Activated CD4-positive, CD25-positive, alpha-beta regulatory T cell treated with anti-CD3 and anti-CD28 coated beads, Interleukin-2, amount 50 U/mL, for 16 hours (primary cell): Measurements from ENCODE around the gene NFE2L3.
"Not testable (repeated sequence)": the region's sequence is repeated elsewhere in the genome, so short reads cannot be mapped to it uniquely, and the experiment has no call there.

ENCODE experiments used
- DNase-seq: peaks from one replicate; pipeline ENCODE4 v3.0.0-alpha.2; 2020; ENCODE audit warnings: low read depth, low spot score

Gene NFE2L3

DNA sequence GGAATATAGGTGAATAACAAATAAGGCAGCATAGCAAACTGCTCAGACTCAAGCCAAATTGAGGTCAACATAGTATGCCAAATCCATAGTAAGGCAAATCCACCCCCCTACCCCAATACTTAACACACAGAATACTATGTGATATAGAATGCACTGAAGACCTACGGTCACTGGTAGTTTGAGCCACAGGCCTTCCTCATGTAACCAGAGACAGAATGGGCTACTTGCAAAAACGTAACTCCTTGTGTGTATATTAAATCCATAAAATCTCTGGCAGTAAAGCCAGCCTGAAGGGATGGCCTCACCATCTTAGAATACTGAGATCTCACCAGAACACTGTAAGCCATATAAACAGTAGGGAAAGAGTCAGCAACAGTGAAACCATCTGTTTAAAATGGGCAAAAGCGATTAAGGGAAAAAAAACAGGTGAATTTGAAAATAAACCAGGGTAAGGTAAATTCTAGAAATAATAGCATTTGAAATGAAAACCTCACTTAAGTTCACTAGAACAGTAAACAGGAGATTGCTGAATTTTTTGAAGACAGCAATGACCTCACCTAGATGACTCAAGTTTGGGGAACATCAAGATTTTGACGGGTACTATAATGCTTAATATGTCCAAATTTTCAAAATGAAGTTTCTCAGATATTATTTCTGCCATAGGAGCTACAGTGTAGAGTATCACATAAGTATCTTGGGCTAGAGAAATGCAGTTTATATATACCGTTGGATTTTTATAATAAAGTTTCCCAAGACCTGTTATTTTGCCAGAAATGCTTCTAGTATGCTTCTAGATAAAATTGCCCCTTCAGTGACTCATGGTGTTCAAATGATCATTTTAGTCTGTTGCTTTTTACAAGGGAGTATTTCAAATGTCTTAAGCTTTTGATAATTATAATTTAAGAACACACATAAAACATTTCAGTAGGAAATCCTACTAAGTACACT, 34.6 kb downstream of the NFE2L3 start:
- DNase-seq = no peak

DNA sequence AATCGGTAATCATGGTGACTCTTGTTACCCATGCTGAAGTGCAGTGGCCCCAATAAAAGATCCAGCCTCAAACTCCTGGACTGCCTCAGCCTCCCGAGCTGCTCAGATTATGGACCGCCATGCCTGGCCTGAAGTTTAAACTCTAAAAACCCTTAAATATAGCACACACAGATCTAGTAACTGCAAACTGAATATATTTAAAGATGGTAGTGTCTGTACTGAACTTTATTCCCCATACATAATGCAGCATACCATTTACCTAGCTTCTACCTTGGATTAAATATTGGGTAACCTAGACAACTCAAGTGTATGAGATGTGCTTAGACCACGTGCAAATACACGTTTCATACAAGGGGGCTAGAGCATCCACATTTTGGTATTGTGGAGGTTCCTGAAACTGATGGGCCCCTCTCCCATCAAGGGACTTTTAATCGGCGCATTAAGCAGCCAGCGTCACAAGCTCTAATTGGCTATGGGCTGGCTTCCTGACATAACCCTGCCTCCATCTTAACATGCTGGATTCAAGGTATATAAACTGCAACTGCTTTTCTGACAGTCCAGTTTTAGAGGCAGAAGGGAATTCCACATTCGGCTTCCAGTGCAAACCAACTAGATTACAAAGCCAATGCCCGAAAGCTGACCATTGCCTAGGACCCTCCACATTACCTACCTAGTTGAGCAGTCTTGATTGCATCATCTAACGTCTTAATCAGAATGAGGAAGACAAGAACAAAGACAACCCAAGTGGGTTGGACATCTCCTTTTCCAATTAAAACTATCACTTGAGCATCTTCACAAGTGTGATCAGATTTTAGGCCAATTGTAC, 35.6 kb downstream of the NFE2L3 start:
- DNase-seq = no peak

DNA sequence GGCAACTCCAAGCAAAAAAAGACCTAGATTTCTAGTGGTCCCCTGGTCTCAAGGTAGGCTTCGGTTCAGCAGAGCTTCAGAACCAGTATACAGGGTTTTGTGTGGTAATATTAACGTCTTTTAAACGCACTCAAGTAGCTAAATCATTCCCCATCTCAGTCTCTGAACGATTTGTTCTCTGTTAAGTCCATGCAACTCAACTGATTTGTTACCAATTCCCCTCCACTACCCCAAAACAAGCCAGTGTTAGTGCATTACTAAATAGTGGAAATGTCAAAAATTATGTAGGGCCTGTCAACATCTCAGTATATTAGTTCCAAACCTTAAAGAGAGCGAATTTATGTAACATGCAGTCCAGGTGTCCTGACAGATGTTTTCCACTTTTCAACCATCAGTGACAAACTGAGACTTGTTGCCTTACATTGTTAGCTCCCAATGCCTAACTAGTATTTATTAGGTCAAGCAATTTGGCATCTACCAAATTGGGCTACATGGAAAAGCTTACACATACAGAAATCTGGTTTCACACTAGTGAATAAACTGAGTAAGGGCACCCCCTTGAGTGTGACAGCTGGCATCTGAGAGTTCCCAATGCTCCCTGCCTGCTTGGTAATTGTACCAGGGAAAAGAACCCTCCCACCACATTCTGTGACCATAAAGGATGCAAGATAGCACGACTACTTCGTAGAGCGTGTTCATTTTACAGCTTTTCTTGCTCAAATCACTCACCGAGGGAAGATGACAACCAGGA, 36.4 kb downstream of the NFE2L3 start:
- no peak for DNase-seq

DNA sequence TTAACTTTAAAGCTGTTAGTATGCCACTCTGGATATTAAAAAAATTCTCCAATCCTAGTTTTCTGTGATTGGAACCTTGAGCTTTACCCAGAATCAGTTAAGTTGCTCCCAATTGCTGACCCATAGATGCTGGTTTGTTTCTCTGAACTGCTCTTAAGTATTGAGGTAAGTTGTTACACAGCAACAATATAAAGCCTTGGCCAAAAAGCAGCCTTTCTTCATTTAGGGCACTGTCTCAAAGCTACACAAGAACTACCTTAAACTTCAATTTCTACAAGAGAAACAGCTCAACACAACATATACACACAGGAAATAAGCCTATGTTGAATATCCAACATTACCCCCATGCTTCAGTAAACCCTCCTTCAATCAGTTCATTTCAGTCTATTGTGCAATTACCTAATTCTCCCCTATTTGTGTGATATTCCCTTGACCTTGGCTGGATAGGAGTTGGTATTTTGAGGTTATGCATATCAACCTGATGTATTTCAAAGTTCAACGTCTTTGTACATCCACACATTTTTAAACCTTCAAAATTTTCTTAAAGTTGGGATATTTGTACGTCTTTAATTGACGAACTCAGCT, 37.1 kb downstream of the NFE2L3 start:
- no peak for DNase-seq

DNA sequence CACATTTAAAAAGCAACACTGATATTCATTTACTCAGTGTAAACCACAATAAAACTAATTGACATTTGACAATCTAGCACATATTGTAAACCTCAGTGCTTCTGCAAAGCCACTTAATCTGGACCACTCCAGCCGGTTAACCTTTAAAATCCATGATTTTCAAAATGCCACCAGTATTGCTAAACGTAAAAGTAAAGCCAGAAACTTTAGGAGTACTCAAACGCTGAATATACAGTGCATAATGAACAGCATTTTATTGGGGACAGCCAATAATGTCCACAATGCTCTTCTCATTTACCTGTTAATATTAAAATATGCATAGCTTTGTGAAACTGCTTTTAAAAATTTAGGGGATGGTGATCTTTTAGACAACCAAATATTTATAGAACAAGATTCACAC, 37.7 kb downstream of the NFE2L3 start:
- DNase-seq = no peak

DNA sequence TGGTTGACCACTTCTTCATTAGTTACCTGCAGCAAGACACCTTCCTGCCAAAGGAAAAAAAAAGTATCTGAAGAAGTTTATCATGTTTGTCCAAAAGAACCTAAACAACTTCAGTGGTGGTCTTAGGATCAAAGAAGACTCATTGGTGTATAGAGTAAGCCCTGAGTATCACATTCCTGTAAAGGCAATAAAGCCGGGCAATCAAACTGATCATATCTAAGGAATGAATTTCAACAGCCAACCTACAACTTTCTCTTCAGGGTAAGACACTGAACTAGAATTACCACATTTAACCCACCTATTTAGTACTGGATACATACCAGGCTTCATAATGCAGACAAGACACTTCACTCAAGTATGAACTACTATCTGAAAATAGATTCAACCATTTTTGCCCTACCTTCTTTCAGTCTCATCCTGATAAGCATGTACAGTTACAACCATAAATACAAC, 38.4 kb downstream of the NFE2L3 start:
- DNase-seq = no peak

DNA sequence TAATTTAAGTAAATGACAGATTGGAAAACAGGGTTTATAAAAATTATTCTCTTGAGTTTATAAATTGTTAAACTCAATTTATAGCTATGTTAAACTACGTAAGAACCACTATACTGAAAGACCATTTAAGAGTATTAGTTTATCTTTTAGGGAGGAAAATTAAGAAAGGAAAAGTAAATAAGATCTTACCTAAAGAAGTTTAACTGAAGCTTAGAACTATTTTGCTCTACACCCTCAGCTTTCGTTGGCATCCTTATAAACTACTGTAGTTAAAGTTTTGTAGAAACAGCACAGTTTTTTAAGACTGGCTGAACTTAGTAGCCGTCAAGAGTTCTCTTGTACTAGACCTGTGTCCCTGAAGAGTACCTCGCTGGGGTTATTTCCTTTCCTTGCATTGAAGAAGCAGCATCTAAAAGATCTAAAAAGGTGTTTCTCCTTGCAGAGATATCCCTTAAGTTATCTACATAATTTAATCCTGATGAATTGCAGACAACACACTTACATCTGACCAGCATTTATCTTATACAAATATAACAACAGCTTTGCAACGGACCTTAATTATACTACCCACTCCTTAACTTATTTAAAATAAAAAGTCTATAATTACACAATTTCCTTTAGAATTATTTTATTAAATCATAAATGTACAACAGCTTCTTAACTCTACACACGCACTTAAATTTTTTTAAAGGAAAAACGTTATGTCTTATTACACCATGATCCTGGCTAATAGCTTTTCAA, 39.4 kb downstream of the NFE2L3 start:
- no peak for DNase-seq

DNA sequence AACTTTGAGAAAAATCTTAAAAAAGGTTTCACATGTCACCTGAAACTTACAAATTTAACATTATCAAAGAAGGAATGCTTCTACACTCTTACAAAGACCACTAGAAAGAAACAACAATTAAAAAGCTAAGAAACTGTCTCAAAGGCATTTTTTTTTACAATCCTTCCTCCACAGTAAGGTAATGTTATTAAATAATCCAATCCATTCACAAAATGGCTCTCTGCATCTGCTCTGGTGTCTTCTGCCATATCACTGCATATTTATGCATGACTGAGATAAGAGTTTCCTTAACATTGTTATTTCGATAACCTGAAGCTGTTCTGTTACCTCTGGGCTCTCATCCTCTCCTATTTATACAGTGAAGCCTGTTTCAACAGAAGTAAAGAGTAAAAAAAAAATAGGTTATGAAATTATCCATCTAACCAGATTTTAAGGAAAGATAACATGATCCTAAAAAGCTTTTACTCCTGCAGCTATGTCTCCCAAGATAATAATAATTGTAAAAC, 40.0 kb downstream of the NFE2L3 start:
- DNase-seq = no peak

DNA sequence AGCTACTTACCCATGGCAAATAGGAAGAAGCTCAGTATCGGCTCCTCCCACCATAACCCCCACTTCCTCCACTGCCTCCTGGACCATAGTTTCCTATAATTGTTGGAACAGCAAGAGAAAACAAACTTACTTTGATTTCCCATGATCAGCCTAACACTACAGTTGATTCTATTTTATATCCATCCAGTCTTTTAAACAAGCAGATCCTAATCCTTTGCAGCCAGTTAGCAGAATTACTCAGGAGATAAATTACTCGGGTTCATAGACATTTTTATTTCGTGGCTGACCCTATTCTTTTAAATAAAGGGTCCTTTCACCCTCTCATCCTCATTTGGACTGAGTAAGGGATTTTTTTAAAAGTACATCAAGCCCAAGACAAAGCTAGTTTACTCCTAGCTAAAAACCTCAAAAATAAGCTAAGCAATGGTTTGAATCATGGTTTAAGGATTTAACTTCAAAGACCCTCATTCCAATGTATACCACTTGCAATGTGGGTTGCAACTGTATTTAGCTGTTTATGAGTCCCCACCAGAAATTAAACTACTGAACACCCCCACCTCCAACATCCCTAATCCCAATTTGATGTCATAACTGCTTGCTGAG, 40.6 kb downstream of the NFE2L3 start:
- DNase-seq = no peak

DNA sequence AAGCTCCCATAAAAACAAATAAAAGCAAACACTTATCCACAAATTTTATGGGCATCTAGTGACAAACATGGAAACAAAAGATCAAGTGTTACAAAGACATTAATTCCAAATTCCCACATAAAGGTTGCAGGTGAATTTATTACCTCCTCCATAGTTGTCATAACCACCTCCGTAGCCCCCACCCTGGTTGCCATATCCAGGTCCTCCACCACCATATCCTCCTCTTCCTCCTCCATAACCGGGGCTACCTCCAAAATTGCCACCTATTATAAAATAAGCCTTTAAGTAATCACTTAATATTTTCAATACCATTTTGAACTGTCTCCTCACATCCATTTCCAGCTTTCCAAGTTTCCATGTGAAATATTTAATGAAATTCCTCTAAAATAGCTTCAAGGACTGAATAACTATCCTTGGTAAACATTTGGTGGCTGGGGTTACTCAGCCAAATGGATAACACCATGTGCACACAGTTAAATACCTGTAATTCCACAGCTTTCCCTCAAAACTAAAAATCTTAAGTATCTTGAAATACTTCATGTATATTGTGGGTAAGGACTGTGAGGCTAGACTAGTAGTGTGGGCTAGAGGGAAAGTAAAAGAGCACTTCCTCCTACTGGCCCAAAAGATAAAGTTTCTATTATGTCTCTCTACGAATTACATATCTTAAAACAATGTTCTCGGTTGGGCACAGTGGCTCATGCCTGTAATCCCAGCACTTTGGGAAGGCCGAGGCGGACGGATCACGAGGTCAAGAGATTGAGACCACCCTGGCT, 41.6 kb downstream of the NFE2L3 start:
- no peak for DNase-seq

DNA sequence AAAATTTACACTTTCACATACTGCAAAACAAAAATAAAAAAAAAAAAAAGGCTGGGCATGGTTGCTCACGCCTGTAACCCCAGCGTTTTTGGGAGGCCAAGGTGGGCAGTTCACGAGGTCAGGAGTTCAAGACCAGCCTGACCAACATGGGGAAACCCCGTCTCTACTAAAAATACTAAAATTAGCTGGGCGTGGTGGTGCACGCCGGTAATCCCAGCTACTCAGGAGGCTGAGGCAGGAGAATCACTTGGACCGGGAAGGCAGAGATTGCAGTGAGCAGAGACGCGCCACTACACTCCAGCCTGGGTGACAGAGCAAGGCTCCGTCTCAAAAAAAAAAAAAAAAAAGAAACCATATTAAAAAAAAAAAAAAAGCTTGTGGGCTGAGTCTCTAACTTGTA, 42.8 kb downstream of the NFE2L3 start:
- DNase-seq = not testable (repeated sequence)

DNA sequence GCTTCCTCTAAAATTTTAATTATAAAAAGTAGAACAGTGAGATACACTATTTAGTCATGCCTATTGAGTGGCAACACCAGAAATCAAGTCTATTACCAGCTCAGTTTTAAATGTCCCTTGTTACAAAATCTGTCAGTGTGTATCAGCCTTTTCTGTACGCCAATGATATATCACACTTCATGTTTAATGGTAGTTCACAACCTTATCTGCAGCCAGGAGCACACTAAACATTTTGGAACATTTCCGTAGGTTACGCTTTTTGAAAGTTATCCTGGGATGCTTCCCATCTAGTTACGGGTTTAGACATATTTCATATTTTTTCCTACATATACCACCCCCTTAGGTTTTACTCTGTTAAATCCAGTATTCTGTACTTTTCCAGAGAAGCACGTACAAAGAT, 43.2 kb downstream of the NFE2L3 start:
- DNase-seq = no peak

DNA sequence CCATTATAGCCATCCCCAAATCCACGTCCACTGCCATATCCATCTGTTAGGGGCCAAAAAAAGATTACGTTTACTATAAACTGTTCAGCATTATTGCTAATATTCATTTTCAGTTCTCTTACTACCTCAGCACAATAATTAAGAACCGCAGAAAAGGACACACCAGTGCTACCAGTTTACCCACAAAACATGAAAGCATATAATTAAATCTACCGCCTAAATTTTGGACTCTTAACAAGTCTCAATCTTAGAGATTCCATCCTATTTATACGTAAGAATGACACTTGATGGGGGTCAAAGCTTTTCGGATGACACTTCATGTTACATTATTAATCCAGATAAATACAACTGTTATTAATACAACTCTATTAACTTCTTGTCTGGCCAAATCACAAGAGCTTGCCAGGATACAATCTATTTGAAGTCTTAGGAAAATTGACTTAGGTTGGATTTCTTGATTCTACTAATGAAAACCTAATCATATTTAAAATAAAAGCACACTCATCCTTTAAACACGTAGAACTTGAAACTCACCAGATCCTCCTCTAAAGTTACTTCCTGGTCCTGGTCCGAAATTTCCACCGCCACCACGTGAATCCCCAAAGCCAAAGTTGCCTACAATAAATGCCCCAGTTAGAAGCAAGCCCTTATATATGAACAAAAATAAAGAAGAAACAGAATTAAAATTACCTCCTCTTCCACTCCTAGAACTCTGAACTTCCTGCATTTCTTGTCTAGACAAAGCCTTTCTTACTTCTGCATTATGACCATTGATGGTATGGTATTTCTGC, 44.1 kb downstream of the NFE2L3 start:
- no peak for DNase-seq

DNA sequence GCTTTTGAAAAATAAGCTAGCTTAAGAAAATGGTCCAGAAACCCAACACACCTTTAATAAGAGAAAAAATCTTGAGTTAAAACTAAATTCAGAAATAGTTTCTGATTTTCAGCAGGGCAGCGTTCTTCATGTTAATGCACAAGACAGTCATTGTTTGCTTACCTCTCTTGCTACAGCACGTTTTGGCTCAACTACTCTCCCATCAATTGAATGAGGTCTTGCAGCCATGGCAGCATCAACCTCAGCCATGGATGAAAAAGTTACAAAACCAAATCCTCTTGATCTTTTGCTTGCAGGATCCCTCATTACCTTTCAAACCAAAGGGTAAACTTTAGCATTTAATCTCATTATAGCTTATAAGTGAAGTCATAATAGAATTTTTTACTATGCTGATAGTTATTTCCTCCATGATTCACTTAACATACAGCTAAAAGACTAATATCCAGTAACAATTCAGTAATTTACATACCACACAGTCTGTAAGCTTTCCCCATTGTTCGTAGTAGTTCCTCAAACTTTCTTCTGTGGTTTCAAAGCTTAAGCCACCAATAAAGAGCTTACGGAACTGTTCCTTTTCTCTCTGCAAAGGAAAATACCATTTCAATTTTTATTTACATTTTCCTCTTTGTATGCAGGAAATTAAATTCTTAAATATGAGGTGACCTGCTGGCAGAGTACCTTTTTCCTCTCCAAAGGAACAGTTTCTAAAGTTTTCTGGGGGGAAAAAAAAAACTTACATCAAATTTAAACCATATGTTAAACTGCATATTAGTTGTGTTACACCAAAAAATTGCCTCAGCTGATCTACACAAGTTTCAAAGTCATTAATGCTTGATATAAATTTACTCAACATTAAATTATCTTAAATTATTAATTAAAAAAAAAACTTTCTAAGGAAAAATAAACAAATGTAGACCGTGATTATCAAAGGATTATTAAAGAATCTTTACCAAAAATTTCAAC, 45.4 kb downstream of the NFE2L3 start:
- no peak for DNase-seq

DNA sequence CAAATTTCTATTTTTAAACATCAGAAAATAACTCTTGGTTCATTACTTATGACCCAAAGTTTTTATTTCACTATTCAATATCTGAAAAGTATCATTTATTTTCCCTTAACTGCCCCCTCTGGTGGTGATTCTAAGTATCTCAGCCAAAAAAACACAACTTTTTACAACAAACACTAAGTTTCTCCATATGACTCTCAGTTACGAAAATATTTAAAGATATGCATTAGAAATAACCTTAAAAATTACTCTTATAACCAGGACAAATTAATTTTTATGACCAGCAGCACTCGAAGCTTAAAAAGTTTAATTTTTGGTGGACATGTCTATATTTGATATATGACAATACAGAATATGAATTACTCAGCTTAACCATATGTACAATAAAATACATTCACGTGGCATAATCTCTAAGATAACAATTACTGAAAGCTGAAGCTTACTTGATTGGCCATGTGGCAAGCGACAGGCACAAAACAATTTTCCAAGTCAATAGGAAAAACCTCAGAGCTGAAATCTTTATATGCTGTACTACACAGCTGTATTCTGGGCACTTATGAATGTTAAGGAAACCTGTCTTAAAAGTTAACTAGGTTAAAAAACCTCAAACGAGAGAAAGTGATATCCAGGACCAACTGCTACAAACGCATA, 46.3 kb downstream of the NFE2L3 start:
- DNase-seq = no peak

DNA sequence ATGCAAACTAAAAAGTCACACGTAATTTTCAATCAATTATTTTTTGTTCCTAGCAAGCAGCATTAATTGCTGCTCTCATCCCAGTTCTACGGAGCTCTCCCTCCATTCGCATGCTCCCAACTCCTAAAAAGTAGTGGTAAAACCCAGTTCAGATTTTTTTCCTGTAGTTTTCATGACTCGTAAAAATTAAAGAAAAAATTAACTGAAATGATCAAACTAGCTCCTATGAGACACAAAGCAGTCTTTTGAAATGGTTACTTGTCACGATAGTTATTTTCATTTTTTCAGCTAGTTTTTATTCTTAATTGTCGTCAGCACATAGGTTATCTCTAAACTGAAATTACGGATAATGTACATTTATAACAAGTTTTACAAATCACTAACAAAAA, 46.8 kb downstream of the NFE2L3 start:
- no peak for DNase-seq
